HG02798 (cell line): ENCODE data around the gene DIAPH3.
A peak's percentile ranks its signal among the peaks of the same experiment; 100 is the strongest.

ENCODE experiments used
- ATAC-seq: cut with Tn5 transposase; IDR thresholded peaks from one replicate; pipeline ENCODE4 v1.9.1; 2021; ENCODE audit warnings: mild to moderate bottlenecking; ENCODE audit not compliant: unreplicated experiment, poor library complexity

The DIAPH3 gene

DNA sequence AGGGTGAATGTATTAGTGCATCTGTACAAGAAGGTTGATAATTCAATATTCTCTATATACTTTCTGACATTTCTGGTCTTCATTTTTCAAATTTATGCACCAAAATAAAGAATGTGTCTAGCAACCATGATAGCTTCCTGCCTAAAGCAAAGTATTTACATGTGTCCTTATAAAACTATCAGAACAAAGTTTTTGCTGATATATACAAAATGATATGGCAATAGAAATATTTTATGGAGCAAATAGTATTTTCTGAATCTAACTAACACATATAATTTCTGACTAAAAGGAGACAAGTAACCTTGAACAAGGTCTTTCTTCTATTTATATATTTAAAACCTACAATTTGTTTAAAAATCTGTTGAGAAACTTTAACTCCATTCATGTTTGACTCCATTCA is 184.9 kb downstream of the DIAPH3 start:
- ATAC-seq: no peak

DNA sequence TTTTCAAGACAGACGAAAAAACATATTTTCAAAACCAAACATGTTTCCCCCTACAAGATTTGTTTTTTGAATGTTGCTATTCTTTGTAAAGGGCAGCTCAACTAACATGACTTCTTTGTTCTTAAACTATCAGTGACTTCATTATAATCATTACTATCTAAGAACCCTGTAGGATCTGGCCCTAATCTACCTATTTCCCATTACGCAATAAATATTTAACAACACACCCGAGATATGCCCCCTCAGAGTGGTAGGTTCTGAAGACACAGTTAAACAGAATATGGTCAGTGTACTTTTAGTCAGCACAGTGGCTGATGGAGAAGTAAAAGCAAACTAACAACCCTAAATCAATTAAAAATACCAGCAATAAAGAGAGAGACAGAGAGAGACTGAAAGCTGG is 186.9 kb downstream of the DIAPH3 start:
- no peak for ATAC-seq

DNA sequence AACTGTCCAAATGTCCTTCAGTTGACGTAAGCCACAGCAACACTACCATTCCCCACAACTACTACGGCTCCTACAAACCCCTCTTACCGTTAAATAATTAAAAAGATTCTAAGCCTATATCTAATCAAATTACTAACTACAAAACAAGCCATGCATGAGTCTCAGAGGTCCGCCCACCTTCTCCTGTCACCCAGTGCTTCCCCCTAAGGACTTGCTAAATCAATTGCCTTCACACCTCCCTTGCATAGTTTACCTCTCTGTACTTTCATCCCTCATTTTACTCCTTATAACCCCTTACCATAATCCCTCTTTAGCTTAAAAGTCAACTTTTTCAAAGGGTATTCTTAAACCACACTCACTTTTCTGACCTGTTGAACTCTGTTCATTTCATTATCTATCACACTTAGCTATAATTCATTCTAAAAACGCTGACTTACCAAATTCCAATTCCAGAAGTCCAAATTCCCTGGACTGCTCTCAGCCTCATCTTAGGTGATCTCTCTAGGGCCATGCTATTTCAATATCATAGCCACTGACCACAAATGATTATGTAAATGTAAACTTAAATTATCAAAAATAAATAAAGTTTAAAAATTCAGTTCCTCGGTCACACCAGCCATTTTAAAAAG is 187.8 kb downstream of the DIAPH3 start:
- no peak for ATAC-seq

DNA sequence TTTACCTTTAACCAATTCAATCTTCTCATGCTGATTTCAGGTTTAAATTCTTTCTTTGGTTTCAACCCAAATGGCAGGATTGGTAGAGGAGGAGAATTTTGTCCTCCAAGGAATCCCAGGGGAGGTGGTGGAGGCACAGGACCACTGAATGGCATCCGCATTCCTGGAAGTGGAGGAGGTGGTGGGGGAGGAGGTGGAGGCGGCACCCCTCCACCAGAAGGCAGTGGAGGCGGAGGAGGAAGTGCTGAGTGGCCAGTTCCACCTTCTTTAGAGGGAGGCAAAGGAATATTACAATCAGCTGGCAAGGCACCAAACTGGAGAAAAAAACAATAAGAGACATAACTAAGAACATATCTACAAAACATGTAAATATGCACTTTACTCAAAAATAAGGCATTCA is 192.9 kb downstream of the DIAPH3 start:
- ATAC-seq: no peak

DNA sequence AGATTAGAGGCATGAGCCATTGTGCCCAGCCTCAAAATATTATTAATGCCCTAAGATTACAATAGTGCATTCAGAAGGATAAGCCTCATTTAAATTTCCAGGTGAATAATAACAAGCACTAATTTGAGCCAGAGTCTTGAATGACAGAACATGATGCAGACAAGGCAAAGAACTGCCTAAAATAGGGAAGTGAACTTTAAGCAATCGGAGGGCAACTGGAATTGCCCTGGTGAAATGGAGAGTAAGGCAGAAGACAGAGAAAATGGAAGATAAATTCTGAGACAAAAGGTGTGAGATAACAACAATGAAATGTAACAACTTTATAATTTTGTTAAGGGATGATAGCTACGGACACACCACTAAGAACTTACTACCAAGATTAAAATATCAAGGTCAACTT is 199.9 kb downstream of the DIAPH3 start:
- ATAC-seq: no peak

DNA sequence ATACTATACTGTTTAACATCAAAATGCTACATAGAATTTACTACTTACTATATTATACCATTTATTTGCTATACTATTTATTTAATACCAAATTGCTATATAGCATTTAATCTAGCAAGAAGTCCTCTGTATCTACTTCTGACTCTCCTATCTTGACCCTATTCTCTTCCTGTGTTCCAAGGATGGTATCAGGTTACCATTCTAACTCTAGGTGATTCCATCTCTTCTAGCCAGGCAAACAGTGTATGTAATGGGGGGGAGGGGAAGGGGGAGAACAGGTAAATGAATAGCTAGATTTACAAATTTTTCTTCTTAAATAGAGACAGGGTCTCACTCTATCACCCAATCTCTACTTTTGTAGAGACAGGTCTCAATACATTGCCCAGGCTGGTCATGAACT is 200.3 kb downstream of the DIAPH3 start:
- no peak for ATAC-seq

DNA sequence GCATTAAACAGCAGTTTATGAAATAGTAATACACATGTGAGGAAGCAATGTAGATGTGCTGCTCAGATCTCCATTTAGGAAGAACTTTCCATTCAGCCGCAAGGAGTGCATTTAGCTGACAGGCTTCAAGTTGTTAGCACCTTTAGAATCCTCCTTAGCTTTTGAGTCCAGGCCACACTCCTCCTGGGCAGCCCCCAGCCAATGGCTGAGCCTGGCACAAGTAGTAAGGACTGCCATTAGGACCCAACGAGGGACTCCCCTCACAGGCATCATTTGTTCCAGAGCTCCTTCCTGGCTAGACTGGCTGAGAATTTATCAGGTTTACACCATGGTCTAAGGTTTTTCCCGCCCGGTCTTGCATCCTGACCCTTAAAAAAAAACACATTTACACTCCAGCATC is 201.4 kb downstream of the DIAPH3 start:
- no peak for ATAC-seq

DNA sequence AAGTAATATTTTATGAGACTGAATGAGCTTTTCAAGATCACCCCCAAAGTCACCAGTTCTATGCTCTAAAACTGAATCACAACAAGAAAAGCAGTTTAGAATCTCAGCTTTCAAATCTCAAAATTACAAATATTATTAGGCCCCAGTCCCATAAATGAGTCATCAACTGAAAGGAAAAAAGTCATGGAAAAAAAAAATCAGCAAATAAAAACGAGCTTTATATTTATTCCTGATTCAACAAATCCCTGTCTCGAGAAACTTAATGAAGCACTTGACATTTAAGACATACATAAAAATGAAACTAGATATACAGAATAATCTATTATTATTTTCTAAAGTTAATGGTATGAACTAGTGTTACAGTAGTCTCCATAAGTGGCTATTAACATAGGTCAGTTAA is 203.0 kb downstream of the DIAPH3 start:
- ATAC-seq: no peak

DNA sequence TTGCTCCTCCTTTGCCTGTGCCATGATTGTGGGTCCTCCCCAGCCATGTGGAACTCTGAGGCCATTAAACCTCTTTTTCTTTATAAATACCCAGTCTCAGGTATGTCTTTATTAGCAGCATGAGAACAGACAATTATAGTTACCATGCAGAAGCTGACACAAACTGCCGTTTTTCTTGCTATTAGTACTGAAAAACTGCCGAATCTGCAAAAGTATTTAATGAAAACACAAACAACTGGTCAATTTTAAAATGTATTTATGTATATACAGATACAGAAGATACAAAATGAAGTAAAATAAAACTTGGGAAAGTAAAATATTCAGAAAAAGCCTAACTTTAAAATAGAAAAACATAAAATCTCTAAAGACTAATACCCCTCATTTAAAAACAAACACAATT is 206.3 kb downstream of the DIAPH3 start:
- ATAC-seq: no peak

DNA sequence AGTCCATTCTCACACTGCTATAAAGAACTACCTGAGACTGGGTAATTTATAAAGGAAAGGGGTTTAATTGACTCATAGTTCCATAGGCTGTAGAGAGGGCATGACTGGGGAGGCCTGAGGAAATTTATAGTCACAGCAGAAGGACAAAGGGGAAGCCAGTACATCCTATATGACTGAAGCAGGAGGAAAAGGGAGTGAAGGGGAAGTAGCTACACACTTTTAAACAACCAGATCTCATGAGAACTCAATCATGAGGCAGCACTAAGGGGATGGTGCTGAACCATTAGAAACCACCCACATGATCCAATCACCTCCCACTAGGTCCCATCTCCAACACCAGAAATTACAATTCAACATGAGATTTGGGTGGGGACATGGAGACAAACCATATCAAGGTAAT is 209.1 kb downstream of the DIAPH3 start:
- no peak for ATAC-seq

DNA sequence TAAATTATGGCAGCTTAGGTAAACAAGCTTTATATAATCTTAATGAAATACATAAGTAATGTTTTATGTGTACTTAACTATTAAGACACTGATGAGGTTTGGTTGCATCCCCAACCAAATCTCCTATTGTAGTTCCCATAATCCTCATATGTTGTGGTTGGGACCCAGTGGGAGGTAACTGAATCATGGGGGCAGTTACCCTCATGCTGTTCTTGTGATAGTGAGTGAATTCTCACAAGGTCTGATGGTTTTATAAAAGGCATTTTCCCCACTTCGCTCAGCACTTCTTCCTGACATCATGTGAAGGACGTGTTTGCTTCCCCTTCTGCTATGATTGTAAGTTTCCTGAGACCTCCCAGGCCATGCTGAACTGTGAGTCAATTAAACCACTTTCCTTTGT is 212.7 kb downstream of the DIAPH3 start:
- no peak for ATAC-seq

DNA sequence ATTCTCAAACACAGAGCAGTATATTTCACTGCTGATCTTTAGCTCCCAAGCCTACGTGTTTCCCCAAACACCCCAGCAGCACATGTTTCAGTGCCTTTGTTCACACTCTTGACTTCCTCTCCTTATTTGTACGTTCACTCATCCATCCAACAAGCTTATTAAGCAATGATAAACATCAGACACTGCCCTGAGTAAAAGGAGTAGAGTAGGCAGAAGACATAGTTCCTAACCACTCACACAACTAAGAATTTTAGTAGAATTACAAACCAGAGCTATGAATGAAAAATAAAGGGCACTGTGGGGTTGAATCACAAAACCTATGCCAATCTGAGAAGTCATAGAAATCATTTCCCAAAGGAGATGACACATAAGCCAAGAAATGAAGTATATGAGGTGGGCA is 213.5 kb downstream of the DIAPH3 start:
- no peak for ATAC-seq

DNA sequence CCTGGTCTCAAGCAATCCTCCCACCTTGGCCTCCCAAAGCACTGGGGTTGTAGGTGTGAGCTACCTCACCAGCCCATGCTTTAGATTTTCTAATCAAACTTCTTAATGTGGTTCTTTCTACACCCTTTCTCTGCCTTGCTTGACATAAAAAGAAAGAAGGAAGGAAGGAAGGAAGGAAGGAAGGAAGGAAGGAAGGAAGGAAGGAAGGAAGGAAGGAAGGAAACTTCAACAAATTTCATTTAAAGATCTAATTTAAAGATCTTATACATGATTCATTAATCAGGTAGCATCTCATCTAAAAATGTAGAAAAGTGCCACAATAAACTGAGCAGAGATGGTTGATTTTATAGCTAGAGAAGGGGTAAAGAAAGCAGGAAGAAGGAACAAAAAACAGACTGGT is 215.0 kb downstream of the DIAPH3 start:
- no peak for ATAC-seq

DNA sequence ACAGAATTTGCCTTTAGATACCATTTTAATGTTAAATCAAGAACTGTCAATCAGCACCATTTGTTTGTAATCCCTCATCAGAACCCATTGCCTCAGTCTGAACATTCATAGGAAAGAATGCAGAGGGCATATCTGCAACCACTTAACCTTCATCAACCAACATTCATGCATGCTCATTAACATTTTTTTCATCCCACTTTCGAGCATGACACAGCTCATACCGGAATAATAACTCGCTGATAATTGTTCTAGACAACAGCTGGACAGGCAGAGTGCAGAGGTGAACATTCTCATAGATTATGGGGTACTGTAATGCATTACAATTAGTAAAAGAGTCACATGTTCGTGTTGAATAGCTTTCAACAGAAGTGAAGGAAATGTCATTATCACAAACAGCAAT is 216.8 kb downstream of the DIAPH3 start:
- no peak for ATAC-seq

DNA sequence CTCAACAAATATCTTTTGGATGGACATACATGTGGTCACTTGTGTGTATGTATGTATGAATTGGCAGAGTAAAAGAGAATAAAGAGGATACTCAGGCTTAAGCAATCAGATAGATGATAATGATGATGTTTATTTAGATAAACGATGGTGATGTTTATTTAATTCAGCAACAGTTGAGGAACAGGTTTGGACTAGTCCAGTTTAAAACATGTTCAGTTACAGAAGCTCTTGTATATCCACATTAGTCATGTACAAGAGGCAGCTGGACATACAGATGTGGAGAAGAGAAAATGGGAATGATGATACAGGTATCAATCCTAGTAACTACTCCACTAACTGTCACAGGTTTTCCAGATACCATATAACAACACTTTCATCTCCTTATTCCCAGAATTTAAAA is 232.1 kb downstream of the DIAPH3 start:
- no peak for ATAC-seq

DNA sequence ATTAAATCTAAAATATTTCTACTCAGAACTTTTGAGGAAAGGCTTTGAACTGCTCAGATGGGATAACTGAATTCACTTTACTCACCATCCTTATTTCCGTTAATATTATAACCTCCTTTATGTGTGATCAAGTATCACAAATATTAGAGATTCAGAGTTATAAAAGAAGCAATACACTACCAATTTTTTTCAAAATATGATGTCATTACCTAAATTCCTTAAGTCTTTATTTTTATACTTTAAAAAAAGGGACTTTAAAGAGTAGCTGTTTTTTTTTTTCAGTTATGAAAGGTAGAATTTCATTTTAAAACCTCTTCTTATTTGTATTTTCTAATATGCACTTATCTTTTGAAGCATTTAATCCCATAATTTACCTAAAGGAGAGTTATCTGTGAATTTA is 239.5 kb downstream of the DIAPH3 start:
- no peak for ATAC-seq

DNA sequence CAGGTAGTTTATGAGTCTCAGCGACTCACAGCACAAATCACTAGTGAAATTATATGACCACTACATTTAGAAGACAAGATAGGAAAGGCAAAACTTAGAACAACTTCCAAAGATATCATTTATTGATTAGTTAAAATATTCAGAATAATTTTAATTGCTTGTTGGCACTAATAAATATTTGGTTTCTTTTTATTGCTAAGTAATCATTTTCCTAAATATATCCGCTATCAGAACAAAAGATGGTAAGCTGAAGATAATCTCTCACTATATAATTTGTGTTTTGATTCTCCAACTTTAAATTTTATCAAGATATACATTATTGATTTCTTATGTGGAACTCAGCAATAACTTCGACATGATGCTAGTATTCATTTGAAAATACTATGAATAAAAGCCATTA is 248.5 kb downstream of the DIAPH3 start:
- no peak for ATAC-seq

DNA sequence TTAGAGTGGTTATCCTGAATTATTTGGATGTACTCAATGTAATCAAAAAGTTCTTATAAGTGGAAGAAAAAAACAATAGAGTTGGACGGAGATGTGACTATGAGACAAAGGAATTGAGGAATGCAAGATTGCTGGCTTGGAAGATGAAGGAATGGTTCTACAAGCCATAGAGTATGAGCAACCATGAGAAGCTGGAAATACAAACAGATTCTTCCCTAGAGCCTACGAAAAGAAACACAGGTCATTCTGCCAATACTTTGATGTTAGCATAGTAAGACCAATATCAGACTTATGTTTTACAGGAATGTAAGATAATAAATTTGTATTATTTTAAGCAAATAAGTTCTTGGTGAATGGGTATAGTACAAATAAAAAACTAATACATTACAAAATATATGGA is 249.2 kb downstream of the DIAPH3 start:
- ATAC-seq: no peak

DNA sequence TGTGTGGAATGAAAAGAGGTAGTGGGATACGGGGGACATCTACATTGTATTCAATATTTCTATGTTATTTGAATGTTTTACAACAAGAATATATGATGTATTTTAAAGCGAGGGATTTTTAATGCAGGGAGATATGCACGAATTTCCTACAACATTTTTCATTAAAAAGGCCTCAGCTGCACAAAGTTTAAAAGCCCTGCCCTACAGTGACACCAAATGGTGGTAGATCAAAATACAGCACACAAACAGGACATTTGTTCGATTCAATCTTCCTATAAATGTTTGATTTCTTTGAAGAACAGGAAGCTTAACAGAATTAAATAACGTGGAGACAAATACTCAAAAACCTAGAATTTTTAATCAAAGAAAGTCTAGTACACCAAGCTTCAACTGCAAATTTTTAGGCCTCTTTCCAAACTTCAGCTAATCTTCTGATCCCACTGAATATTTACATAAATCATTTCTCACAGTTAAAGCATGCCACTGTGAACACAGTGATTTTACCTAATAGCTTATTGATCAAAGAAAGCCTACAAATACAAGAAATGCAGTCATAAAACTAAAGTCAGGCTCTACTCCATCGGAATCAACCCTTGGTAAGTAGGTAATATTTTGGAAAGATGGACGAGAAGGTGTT is 257.2 kb downstream of the DIAPH3 start:
- no peak for ATAC-seq

DNA sequence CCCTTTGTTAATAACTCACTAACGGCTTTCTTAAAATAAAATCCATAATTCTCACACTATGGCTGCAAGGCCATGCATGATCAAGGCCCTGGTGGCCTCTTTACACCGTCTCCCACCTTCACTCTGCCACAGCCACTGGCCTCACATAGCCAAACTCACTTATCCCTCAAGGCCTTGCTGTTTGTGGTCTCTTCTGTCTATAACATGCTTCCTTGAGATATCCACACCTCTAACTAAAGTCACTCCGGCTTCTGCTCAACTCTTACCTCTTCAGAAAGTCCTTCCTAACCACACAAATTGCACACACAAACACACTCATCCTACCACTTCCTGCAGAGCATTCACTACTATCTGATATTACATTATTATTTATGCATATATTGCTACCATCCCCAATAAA is 262.5 kb downstream of the DIAPH3 start:
- no peak for ATAC-seq

DNA sequence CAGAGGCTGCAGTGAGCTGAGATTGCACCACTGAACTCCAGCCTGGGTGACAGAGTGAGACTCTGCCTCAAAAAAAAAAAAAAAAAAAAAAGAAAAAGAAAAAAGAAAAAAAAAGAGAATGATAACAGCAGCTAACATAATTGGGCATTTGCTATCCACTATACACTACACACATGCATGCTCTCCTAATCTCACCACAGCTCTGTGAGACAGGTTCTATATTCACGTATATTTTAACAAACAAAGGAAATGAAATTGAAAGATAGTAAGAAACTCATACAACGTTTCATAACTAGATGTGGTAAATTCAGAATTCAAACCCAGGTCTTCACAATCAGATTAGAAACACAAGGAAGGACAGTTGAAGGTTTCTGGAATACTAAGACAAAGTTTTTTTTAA is 265.7 kb downstream of the DIAPH3 start:
- ATAC-seq: peak; percentile 46

DNA sequence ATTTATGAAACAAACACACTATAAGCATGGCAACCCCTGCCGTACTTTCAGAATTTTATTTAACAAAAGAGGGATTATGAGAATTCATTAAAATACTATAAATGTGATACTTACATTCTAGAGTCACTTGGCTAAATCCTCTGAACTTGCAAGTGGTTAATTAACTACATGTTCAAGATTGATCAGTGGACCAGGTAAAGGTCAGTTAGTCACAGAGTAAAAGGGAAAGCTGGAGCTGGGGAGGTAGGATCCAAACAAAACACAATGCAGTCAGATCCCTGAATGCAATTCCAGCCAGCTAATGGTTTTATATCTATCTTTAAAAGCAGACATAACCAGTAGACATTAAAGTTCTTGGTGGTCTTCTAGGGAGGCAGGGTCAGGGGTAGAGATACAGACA is 270.5 kb downstream of the DIAPH3 start:
- no peak for ATAC-seq

DNA sequence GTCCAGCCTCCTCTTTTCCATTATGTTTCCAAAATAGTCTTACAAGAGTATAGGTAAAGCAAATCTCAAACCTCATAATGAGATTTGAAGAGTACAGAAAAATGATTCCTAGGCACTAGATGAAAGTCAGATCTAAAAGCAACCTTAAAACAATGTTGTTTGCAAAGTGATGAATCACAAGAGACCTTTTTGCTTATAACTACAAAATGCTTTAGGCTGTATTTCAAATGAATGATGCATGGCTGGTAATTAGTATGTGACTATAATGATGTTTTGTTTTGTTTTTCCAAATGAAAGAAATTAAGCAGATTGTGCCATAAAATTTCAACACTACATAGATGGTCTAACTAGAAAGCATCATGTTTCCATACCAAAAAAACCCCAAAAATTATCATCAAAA is 272.7 kb downstream of the DIAPH3 start:
- no peak for ATAC-seq
